ENCODE data around the gene MRPL55.

GRCh38 chr1:228073857-228074545 lies 35.1 kb downstream of the MRPL55 start:
- TF ChIP-seq CTCF (conservative IDR thresholded peaks at IDR 0.05; ENCODE audit: low read depth, low read length) = peak; percentile 37
- no peak for TF ChIP-seq EZH2 (IDR thresholded peaks at IDR 0.05; ENCODE audit: borderline replicate concordance, low read depth, low read length, poor library complexity, severe bottlenecking)

Data from A673 (cell line).